K562 (cell line): ENCODE results near the gene TMEM203. TPM values are rescaled to one million over a fixed set of nuclear protein-coding genes. Genes with fewer than 3 reads are reported as not detected.

Source experiments
- CBX3 ChIP-seq, 2 experiments: IDR thresholded peaks; 1 replicate in 1 of 2; 2 replicates in 1 of 2; pipeline ENCODE4 v1.6.1; 2012; ENCODE audit warnings: inconsistent platforms in 2 of 2, low read length in 2 of 2, borderline replicate concordance in 1 of 2, control low read depth in 1 of 2
- CC2D1A ChIP-seq: fragments of 450-650 bp; IDR thresholded peaks from 2 replicates; pipeline ENCODE4 v1.6.1; 2017; ENCODE audit warnings: mild to moderate bottlenecking
- E4F1 ChIP-seq: fragments of 250-450 bp; sonication (Bioruptor Pico); IDR thresholded peaks from 2 replicates; pipeline ENCODE4 v1.5.0; 2021; ENCODE audit warnings: mild to moderate bottlenecking, borderline replicate concordance
- EP300 ChIP-seq: IDR thresholded peaks from 2 replicates; pipeline ENCODE4 v1.6.1; 2012; ENCODE audit warnings: low read length, improper control_type of control experiment
- ETV5 ChIP-seq: sonication (generic); formaldehyde crosslinking; IDR thresholded peaks from 2 replicates; pipeline ENCODE4 v1.4.0; 2020; ENCODE audit warnings: low read depth, mild to moderate bottlenecking, missing genetic modification reagents
- HEY1 ChIP-seq: fragments of 250-450 bp; sonication (Bioruptor Pico); IDR thresholded peaks from 2 replicates; pipeline ENCODE4 v1.5.0; 2020; ENCODE audit warnings: mild to moderate bottlenecking, moderate library complexity, borderline replicate concordance
- HNRNPK ChIP-seq: fragments of 200-400 bp; formaldehyde crosslinking; IDR thresholded peaks from one replicate; pipeline ENCODE4 v1.6.1; 2018; ENCODE audit warnings: mild to moderate bottlenecking, low read depth, low read length; ENCODE audit not compliant: poor library complexity, severe bottlenecking
- IRF1 ChIP-seq: sonication (generic); formaldehyde crosslinking; IDR thresholded peaks from 2 replicates; pipeline ENCODE4 v1.8.0; 2022; ENCODE audit warnings: missing genetic modification reagents, mild to moderate bottlenecking, borderline replicate concordance
- LCOR ChIP-seq: sonication (generic); formaldehyde crosslinking; IDR thresholded peaks from 2 replicates; pipeline ENCODE4 v1.8.0; 2022; ENCODE audit warnings: mild to moderate bottlenecking, missing genetic modification reagents
- MCM3 ChIP-seq: fragments of 450-650 bp; IDR thresholded peaks from 2 replicates; pipeline ENCODE4 v1.6.1; 2016
- NR1H2 ChIP-seq: sonication (generic); formaldehyde crosslinking; IDR thresholded peaks from 2 replicates; pipeline ENCODE4 v1.4.0; 2020; ENCODE audit warnings: mild to moderate bottlenecking, missing genetic modification reagents
- RBM34 ChIP-seq: fragments of 200-400 bp; formaldehyde crosslinking; IDR thresholded peaks from 2 replicates; pipeline ENCODE4 v1.6.1; 2018; ENCODE audit warnings: low read length, borderline replicate concordance; ENCODE audit not compliant: insufficient read depth
- SRSF3 ChIP-seq: fragments of 200-400 bp; formaldehyde crosslinking; IDR thresholded peaks from 2 replicates; pipeline ENCODE4 v1.6.1; 2016; ENCODE audit warnings: mild to moderate bottlenecking, low read length, moderate library complexity; ENCODE audit not compliant: insufficient read depth
- YY1 ChIP-seq, 3 experiments: IDR thresholded peaks; 2 replicates each; pipeline ENCODE4 v1.6.1; 2011; ENCODE audit warnings: low read length in 2 of 3, mild to moderate bottlenecking in 2 of 3, moderate library complexity in 2 of 3, borderline replicate concordance in 1 of 3, control low read depth in 1 of 3, low read depth in 1 of 3; ENCODE audit not compliant: insufficient read depth in 3 of 3, insufficient replicate concordance in 2 of 3, control insufficient read depth in 1 of 3, insufficient read length in 1 of 3; ENCODE audit errors: extremely low read depth in 1 of 3
- ZBTB43 ChIP-seq: sonication (generic); formaldehyde crosslinking; IDR thresholded peaks from 2 replicates; pipeline ENCODE4 v1.8.0; 2023; ENCODE audit warnings: mild to moderate bottlenecking, missing genetic modification reagents
- ZNF354B ChIP-seq: fragments of 250-450 bp; sonication (Bioruptor Pico); IDR thresholded peaks from 2 replicates; pipeline ENCODE4 v1.4.0; 2020
- ZNF561 ChIP-seq: fragments of 450-650 bp; formaldehyde crosslinking; conservative IDR thresholded peaks from 2 replicates; pipeline ENCODE4 v1.4.0; 2020; ENCODE audit warnings: mild to moderate bottlenecking, moderate library complexity
- ZNF766 ChIP-seq: fragments of 200-800 bp; sonication (Bioruptor generic); conservative IDR thresholded peaks from 2 replicates; pipeline ENCODE4 v1.6.1; 2016; ENCODE audit warnings: missing genetic modification characterization, missing compliant biosample characterization
- ZNF780A ChIP-seq: fragments of 250-450 bp; sonication (Bioruptor Pico); IDR thresholded peaks from 2 replicates; pipeline ENCODE4 v1.5.0; 2021; ENCODE audit warnings: mild to moderate bottlenecking
- ZNF830 ChIP-seq: fragments of 250-450 bp; sonication (Bioruptor Pico); IDR thresholded peaks from 2 replicates; pipeline ENCODE4 v1.5.0; 2021; ENCODE audit warnings: mild to moderate bottlenecking
- polyA plus RNA-seq, 8 experiments: library from polyadenylated mRNA; depleted of rRNA in 4 of 8; stranded (reverse) in 5 of 8; unstranded in 3 of 8; fragments of >200 nt; fragmentation: Nextera tagmentation in 2 of 8; fragmentation: Illumina TruSeq in 1 of 8; extraction: Ambion mirVana in 2 of 8; extraction: Trizol in 1 of 8; gene quantifications; 2 replicates each; pipeline versions ENCODE4 v1.2.1 to v1.2.3, GENCODE V29; 2011 to 2014; ENCODE audit warnings: inconsistent platforms in 1 of 8, missing spikeins in 1 of 8
- total RNA-seq, 7 experiments: library from RNA; depleted of rRNA in 6 of 7; stranded (reverse); fragments of >200 nt in 6 of 7; fragmentation: Illumina TruSeq in 2 of 7; extraction: Trizol in 2 of 7; gene quantifications; 2 replicates each; pipeline versions ENCODE4 v1.2.1 to v1.2.3, GENCODE V29; 2011 to 2021; ENCODE audit warnings: low replicate concordance in 1 of 7
- TF ChIP-seq, protein P1 (sequence below): fragments of 450-650 bp; IDR thresholded peaks from 2 replicates; pipeline ENCODE4 v1.6.1; 2017; ENCODE audit warnings: mild to moderate bottlenecking, moderate library complexity

TMEM203 gene
- total and polyA plus RNA-seq, 9 of the 15 experiments (the other 6 are each of a cell fraction or from before 2014, with no cell fraction given): 8.8 to 59.5 (median 37.6) TPM

DNA sequence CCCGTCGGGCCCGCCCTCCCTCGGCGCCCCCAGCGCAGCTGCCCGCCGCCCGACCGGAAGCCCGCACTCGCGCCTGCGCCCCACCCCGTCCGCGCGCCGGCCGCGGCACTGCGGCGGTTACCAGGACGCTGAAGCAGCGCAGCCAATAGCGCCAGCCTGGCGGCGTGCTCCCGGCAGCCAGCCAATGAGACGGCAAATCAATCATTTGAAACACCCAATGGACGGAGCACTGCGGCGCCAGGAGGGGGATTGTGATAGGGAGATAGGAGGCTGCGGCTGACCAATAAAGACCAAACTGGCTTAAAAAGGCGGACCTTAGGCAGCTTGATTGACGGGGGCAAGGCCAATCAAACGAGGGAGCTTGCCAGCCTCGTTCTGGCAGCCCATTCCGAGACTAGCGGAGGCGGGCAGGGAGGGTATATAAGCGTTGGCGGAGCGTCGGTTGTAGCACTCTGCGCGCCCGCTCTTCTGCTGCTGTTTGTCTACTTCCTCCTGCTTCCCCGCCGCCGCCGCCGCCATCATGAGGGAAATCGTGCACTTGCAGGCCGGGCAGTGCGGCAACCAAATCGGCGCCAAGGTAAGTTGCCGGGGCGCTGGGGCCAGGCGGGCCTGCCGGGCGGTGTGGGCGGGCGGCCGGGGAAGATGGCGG is 35.5 kb upstream of the TMEM203 start, which contains the start of gene TUBB4B (continued):
- no peak for TF ChIP-seq ZNF561 (CRISPR knock-in tag)
- TF ChIP-seq E4F1 (CRISPR knock-in tag): no peak; the same call in 1 of the 2 replicates
- no peak for TF ChIP-seq ETV5 (CRISPR knock-in tag)
- TF ChIP-seq ZNF354B (CRISPR knock-in tag): no peak
- TF ChIP-seq IRF1 (CRISPR knock-in tag): no peak
- TF ChIP-seq CBX3 (IDR thresholded peaks at IDR 0.05; ENCODE audit: borderline replicate concordance in 1 of 2, low read length in 2 of 2): no peak
- no peak for TF ChIP-seq HNRNPK
- TF ChIP-seq RBM34: no peak
- TF ChIP-seq HEY1 (CRISPR knock-in tag): no peak
- TF ChIP-seq ZNF766: no peak
- peak; percentile 88 for TF ChIP-seq LCOR (CRISPR knock-in tag)
- TF ChIP-seq ZNF830 (CRISPR knock-in tag): no peak
- peak; percentile 96; the same call in 1 of the 2 replicates for TF ChIP-seq SRSF3
- TF ChIP-seq YY1 (IDR thresholded peaks at IDR 0.05; ENCODE audit: borderline replicate concordance in 1 of 3, control insufficient read depth in 1 of 3, extremely low read depth in 1 of 3, insufficient read depth in 3 of 3, insufficient read length in 1 of 3, insufficient replicate concordance in 2 of 3, low read depth in 1 of 3, low read length in 2 of 3): peak; percentile 49 to 93 (median 90)
- TF ChIP-seq EP300: no peak; the same call in none of the 2 replicates
- TF ChIP-seq ZBTB43 (CRISPR knock-in tag): no peak
- no peak for TF ChIP-seq MCM3
- TF ChIP-seq, protein P1, sequence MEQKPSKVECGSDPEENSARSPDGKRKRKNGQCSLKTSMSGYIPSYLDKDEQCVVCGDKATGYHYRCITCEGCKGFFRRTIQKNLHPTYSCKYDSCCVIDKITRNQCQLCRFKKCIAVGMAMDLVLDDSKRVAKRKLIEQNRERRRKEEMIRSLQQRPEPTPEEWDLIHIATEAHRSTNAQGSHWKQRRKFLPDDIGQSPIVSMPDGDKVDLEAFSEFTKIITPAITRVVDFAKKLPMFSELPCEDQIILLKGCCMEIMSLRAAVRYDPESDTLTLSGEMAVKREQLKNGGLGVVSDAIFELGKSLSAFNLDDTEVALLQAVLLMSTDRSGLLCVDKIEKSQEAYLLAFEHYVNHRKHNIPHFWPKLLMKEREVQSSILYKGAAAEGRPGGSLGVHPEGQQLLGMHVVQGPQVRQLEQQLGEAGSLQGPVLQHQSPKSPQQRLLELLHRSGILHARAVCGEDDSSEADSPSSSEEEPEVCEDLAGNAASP: no peak
- TF ChIP-seq CC2D1A: peak; percentile 81; the same call in 1 of the 2 replicates
- TF ChIP-seq NR1H2 (CRISPR knock-in tag): no peak
- TF ChIP-seq ZNF780A (CRISPR knock-in tag): no peak
